PFSK-1 (cell line): ENCODE results near the gene KATNAL1.

Source experiments
- POLR2AphosphoS5 ChIP-seq: IDR thresholded peaks from 2 replicates; pipeline ENCODE4 v1.6.1; 2012; ENCODE audit warnings: low read depth, mild to moderate bottlenecking, control low read depth, low read length, moderate library complexity
- SIN3A ChIP-seq: IDR thresholded peaks from 2 replicates; pipeline ENCODE4 v1.6.1; 2012; ENCODE audit warnings: mild to moderate bottlenecking, low read length, moderate library complexity, borderline replicate concordance; ENCODE audit not compliant: insufficient read depth
- TAF1 ChIP-seq: IDR thresholded peaks from 2 replicates; pipeline ENCODE4 v1.6.1; 2012; ENCODE audit warnings: low read length, control low read depth, borderline replicate concordance; ENCODE audit not compliant: insufficient read depth

GRCh38 chr13:30191491-30192100 lies 115.8 kb downstream of the KATNAL1 start:
- no peak for TF ChIP-seq SIN3A
- no peak for TF ChIP-seq TAF1
- no peak for TF ChIP-seq POLR2AphosphoS5
